Spleen (tissue), 7 donors: Measurements from ENCODE around the gene CLEC16A.
"Not testable (repeated sequence)": the region's sequence is repeated elsewhere in the genome, so short reads cannot be mapped to it uniquely, and the experiment has no call there.

Experiments
- POLR2A ChIP-seq, 3 donors: fragments of 450-650 bp; IDR thresholded peaks; one replicate each; pipeline ENCODE4 v1.5.1; 2017; ENCODE audit warnings: antibody characterized with exemption in 3 of 3, mild to moderate bottlenecking in 1 of 3
- POLR2AphosphoS5 ChIP-seq, 3 donors: sonication (generic); formaldehyde crosslinking; IDR thresholded peaks; one replicate each; pipeline ENCODE4 v1.5.1; 2017; ENCODE audit warnings: antibody characterized with exemption in 3 of 3
- TF ChIP-seq, protein P1 (sequence below), 11 experiments: fragments of 200-600 bp in 7 of 11; fragments of 450-650 bp in 4 of 11; sonication (generic) in 4 of 11; IDR thresholded peaks in 8 of 11; conservative IDR thresholded peaks in 3 of 11; 1 replicate in 7 of 11; 2 replicates in 4 of 11; pipeline versions ENCODE4 v1.4.0 to v1.8.0; 2016 to 2021; ENCODE audit warnings: antibody characterized with exemption in 11 of 11, inconsistent platforms in 4 of 11, mild to moderate bottlenecking in 1 of 11
- donor health status: DM: no; HTN: no; CAD: no; lungs with moderate emphysema.
- donor health status: DM: no; HTN: no; CAD: no.
- donor health status: DM: no; HTN: no; CAD: no.

DNA sequence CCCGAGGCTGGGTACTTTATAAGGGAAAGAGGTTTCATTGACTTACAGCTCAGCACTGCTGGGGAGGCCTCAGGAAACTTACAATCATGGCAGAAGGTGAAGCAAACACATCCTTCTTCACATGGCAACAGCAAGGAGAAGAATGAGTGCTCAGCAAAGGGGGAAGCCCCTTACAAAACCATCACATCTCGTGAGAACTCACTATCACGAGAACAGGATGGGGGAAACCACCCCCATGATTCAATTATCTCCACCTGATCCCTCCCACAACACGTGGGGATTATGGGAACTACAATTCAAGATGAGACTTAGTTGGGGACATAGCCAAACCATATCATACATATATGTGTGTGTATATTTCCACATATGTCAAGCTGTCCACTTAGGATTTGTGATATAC is 22.2 kb downstream of the CLEC16A start:
- TF ChIP-seq, protein P1, sequence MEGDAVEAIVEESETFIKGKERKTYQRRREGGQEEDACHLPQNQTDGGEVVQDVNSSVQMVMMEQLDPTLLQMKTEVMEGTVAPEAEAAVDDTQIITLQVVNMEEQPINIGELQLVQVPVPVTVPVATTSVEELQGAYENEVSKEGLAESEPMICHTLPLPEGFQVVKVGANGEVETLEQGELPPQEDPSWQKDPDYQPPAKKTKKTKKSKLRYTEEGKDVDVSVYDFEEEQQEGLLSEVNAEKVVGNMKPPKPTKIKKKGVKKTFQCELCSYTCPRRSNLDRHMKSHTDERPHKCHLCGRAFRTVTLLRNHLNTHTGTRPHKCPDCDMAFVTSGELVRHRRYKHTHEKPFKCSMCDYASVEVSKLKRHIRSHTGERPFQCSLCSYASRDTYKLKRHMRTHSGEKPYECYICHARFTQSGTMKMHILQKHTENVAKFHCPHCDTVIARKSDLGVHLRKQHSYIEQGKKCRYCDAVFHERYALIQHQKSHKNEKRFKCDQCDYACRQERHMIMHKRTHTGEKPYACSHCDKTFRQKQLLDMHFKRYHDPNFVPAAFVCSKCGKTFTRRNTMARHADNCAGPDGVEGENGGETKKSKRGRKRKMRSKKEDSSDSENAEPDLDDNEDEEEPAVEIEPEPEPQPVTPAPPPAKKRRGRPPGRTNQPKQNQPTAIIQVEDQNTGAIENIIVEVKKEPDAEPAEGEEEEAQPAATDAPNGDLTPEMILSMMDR (IDR thresholded peaks at IDR 0.05 in 8 of 11, conservative IDR thresholded peaks at IDR 0.05 in 3 of 11): not testable (repeated sequence)
- not testable (repeated sequence) for TF ChIP-seq POLR2A, POLR2AphosphoS5 (IDR thresholded peaks at IDR 0.05)
